ENCODE results near the gene FMNL2.

Gene FMNL2

GRCh38 chr2:152475982-152476381 is 141.0 kb downstream of the FMNL2 start:
- no peak for DNase-seq

DNA sequence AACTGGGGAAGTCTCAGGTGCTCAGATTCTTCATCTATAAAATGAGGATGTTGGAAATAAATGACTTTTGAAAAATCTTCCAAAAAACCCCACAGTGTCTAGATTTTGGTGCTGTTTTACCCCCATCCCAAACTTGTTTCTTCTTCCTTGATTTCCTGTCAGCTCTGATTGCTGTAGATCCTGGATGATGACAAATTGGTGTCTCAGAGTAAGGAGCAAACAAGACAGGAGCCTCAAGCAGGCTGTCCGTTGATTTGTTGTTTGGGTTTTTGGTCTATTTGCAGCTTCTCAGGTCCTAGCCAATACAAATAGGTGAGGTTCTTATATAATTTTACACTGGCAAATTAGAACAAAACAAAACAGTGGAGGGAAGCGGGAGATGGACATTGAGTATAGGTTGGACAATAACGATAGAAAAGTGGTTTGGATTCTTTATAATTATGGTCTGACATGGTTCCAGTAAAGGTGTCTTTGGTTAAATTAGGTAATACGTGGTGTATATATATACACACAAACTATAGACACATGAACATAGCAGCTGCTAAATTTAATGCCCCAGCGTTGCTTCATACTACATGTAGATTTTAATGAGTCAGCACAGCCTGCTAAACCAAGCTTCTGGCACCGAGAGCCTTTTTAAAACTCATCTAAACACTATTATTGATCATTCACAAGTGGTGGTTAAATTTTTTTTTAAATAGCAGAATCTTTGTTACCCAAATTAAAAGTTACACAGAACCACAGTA is 142.5 kb downstream of the FMNL2 start:
- no peak for DNase-seq

- no peak for DNase-seq
Measured at GRCh38 chr2:152479282-152479681, 144.3 kb downstream of the FMNL2 start.

DNA sequence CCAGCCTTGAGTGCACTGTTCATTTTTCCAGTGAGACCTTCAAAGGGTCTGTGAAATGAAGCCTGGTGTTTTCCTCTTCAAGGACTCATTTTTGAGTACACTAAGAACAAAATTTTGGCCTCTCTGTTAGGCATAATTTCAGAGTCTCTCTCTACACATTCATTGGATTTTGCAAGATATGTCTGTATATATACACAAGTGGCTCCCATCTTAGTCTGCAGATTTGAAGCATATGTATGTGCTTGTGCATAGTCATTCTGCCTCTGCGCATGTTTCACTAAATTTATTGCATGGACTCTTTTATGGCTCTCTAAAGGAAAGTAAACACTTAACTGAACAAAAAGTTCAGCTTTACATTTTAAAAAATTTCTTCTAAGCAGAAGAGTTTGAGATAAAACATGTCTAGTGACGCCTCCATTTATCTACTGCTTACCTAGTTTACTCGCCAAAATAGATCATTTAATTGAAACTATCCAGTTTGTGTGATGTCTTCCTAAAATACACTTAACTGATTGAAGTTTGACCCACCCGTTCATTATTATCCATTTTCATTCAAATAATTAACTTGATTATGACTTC is 145.9 kb downstream of the FMNL2 start:
- DNase-seq: no peak

DNA sequence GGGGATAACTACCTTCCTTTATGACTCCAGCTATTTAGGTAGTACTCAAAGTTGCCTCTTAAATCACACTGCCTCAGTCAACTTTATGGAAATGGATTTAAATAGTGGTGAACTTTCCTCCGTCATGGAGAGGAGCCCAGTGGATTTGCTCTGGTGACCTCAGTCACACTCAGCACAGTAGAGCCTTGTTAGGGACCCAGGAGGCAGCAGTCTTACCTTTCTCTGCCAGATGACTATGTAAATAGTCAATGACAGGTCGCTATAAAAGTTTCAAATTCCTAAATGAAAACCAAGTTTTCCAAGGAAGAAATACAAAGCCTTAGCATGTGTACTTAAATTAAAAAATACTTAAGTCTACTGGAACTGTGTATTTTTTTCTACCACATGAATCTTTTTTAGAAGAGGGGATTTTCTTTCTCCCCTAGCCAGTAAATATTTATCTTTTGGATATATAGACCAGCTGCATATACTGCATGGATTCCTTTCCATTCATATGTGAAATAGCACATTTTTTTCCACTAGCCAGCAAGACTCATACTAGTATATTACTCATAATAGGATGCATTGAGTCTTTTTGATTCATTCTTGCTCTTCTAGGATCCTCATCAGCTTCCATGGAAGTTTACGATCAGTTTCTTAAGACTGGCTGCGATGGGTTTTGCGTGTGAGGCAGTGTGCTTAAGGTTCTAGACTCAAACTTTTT is 147.1 kb downstream of the FMNL2 start:
- DNase-seq: no peak

DNA sequence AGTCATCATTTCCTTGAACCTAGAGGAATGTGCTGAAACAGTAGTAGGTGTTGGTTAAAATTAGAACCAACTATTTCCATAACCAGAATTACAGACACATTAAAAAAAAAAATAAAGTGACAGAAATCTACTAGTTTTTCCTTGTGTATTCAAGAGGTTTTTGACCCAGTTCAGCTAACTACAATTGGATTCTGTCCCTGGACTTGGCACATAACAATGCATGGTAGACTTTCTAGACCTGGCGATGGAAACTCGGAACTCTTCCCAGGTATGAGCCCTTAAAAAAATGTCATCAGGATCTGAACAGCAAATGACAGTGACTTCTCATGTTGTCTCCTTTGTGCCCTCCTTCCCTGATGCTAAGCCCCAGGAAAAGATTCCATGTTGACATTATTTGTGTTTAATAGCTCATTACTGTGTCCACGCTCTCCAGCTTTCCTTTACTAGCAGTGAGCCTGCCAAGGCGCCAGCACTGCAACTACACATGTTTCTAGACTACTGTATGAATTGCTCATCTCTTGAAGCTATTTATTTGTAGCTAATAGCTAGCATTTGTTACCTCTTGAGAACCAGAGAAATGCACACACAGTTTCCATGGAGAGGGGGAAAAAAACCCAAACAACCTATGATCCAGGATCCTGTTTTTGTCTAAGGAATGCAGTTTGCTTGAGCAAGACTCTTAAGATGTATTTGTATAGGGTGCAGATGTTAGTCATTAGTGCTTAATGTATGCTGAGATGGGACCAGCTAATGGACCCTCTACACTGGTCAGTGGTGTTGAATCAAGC is 148.5 kb downstream of the FMNL2 start:
- DNase-seq: no peak

GRCh38 chr2:152485954-152486736 is 151.2 kb downstream of the FMNL2 start:
- no peak for DNase-seq

DNA sequence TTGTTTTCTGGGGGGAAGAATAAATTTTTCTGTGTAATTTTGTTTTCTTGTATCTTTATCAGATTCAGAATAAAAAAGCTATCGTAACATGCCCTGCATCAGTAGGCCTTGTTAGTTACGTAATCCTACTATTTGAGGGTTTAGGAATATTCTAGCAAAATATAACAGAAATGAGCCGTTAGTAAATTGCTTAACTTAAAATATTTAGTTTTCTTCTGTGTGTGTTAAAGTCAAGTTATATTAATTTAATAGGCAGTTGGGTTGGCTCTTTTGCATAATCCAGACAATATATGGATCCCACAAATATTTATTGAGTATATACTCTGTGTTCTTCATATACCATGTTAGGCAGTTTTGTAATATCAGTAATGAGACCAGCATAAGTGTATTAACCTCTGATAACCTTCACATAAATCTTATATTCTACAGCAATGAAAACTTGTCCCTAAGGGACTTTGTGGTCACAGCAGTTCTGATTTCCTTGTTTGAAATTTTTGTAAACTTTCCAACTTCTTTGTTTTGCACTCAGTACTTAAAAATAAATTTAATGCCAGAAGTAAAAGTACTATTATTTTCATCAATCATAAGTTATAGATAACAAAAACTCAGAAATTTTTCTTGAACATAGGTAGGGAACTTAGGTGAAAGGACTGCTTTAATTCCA is 151.9 kb downstream of the FMNL2 start:
- DNase-seq: no peak

DNA sequence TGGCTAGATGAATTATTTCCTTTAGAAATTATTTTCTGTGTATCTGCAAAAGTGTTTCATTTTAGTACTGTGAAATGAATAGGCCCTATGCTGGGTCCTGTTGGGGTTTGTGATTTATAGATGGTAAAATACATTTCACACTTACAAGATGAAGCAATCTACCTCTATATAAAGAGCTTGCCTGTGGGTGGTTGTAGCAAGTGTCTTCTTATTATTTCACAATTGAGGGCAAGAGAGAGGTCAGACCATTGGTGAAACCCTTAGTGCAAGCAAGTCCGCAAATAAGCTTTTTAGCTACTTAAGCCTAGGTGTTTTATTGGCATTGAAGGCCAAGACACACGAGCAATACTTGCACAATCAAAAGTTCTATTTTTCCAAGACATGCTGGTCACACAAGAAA is 153.1 kb downstream of the FMNL2 start:
- no peak for DNase-seq

GRCh38 chr2:152489364-152489763 is 154.4 kb downstream of the FMNL2 start:
- no peak for DNase-seq

DNA sequence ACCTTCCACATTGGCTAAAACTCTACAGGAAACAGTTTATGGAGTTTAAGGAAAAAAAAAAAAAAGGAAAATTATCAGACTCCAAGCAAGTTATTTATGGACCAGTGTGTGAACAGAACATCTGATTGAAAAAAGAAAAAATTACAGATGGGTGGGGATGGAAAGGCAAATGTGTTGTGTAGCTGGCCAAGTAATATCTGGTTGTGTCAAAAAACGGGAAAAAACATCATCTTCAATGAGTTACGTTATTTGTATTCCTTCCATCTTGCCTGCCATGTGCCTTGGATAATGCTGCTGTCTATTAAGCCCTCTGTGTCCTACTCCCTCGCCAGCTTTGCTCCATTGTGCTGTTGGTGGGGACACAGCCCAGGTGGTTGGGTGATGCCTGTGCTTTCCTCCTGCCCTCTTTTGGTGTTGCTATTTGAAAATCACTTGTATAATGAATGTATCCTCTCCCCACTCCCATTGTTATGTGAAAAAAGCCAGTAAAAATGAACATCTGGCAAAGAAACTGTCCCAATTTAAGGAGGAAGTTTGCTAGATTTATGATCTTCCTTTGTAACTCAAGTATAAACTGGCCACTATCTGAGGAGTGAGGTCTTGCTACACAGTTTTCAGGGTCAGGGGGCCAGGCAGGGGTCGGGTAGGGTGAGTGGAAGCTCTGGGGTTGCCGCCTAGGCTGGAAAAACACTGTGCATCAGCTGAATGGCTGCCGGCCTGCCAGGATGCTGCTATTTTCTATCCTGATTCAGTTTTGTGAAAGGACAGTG is 155.9 kb downstream of the FMNL2 start:
- DNase-seq: no peak

DNA sequence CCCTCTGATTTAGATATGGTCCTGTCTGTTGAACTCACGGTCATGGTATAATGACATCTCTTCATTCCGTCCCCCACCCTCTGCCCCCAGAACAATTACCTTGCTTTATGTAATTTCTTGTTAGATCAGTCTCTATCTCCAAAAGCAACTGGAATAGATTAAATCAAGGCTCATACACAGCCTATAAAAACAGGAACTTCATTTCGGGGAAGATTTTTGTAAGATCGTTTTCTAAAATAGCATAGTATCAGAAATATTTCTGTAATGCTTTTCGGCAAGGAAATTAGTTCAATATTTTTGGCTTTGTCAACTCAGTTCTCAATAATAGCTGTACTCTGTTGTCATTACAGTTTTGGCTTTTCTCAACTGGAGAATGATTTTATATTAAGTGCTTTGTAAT is 157.2 kb downstream of the FMNL2 start:
- DNase-seq: no peak

DNA sequence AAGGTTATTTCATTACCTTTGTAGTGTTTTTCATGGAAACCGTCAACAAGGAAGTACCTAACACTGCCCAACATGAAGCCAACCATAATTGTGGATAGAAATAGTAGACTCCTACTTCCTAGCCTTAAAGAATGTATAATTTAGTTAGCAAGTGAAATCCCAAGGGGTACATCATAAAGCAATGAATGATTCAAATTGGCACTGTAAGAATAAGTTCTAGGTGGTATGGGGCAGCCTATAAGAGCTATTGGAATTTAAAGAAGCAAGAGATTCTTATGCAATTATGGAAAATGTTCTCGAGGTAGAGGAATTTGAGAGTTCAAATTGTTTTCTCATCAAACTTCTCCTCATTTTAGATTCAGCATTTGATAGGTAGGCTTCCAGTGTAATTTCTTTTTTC is 157.9 kb downstream of the FMNL2 start:
- DNase-seq: no peak

- no peak for DNase-seq
Measured at GRCh38 chr2:152493417-152493816, 158.4 kb downstream of the FMNL2 start.

GRCh38 chr2:152493945-152494528 is 159.1 kb downstream of the FMNL2 start:
- no peak for DNase-seq

- DNase-seq: no peak
Measured at GRCh38 chr2:152496371-152496770, 161.4 kb downstream of the FMNL2 start.

GRCh38 chr2:152497481-152498052 is 162.6 kb downstream of the FMNL2 start:
- no peak for DNase-seq

GRCh38 chr2:152499331-152499816 is 164.4 kb downstream of the FMNL2 start:
- no peak for DNase-seq

- no peak for DNase-seq
Measured at GRCh38 chr2:152499896-152500735, 165.1 kb downstream of the FMNL2 start.

Measured in activated CD4-positive, alpha-beta T cell treated with anti-CD3 and anti-CD28 coated beads, Interleukin-2, amount 50 U/mL, for 1 hour (primary cell).